ENCODE data around the gene TRIM40. TPM values are rescaled to one million over a fixed set of nuclear protein-coding genes. Genes with fewer than 3 reads are reported as not detected.

The TRIM40 gene
- total RNA-seq, 5 donors from 2014 or later (not counting 1 experiment from before 2014, with no cell fraction given), result not detected

- Mint-ChIP-seq H3K36me3 (no peaks in the 10 kb centered on the region), H3K9me3 (no peaks in the 10 kb centered on the region), H3K4me3 (peak overlapping the region; percentile 82 to 86 (median 84)), H3K27ac (peak overlapping the region; percentile 63 to 77), H3K4me1 (peaks cover 46 to 55% (median 48%) of the 10 kb centered on the region in 3 donors), H3K27me3 (peaks cover 21 to 46% of the 10 kb centered on the region in 2 donors)
- ATAC-seq (replicated peaks in 1 of 4) (peak; percentile 18 to 29 (median 22)), DNase-seq (peak in 2 of 35 experiments; percentile 12 to 19)
- Histone ChIP-seq H3K4me3 (ENCODE audit: control insufficient read depth in 1 of 2, extremely low read depth in 1 of 2, low read length in 1 of 2) (peak overlapping the region in 1 of 2 donors; percentile 39), H3K36me3 (ENCODE audit: control insufficient read depth in 2 of 2, extremely low read depth in 1 of 2, insufficient read depth in 1 of 2, low read length in 1 of 2) (no peaks in the 10 kb centered on the region), H3K27ac (ENCODE audit: low read length) (peak overlapping the region; percentile 21), H3K27me3 (replicated peaks in 1 of 2; ENCODE audit: control insufficient read depth in 2 of 2, extremely low read depth in 1 of 2, insufficient read depth in 2 of 2, low read length in 1 of 2) (peaks cover 17 to 50% of the 10 kb centered on the region in 2 experiments), H3K4me1 (ENCODE audit: control insufficient read depth in 1 of 2, extremely low read depth in 1 of 2, insufficient read depth in 2 of 2, low read length in 2 of 2) (peaks cover 37 to 45% of the 10 kb centered on the region in 2 experiments), H3K9me3 (no peaks in the 10 kb centered on the region)
- POLR2A ChIA-PET, result no interaction called here
- CTCF ChIA-PET, result interaction anchor here in 1 of 2 donors (0.7 to 3.5 kb wide), 8 partner anchors 8 to 68 kb away, joined by 3 to 115 read pairs (median 8); no protein-coding TSS in a partner anchor
- WGBS (ENCODE audit: insufficient coverage), result 60% methylated on average over 1 of the region's 15 CpGs
Measured at GRCh38 chr6:30102414-30102969, 33.4 kb upstream of the TRIM40 start.

- Mint-ChIP-seq H3K36me3 (no peaks in the 10 kb centered on the region), H3K27ac (peak overlapping the region; percentile 63 to 77), H3K9me3 (no peaks in the 10 kb centered on the region), H3K27me3 (peaks cover 28 to 48% of the 10 kb centered on the region in 2 donors), H3K4me1 (peaks cover 38 to 47% (median 42%) of the 10 kb centered on the region in 3 donors), H3K4me3 (peak overlapping the region; percentile 82 to 86 (median 84))
- WGBS (ENCODE audit: insufficient coverage), result 9% methylated on average over 28 of the region's 36 CpGs
- peak; percentile 63 to 92 (median 78) for DNase-seq
- Histone ChIP-seq H3K27me3 (replicated peaks in 1 of 2; ENCODE audit: control insufficient read depth in 2 of 2, extremely low read depth in 1 of 2, insufficient read depth in 2 of 2, low read length in 1 of 2) (peaks cover 17 to 49% of the 10 kb centered on the region in 2 experiments), H3K4me1 (ENCODE audit: control insufficient read depth in 1 of 2, extremely low read depth in 1 of 2, insufficient read depth in 2 of 2, low read length in 2 of 2) (peaks cover 31 to 40% of the 10 kb centered on the region in 2 experiments), H3K9me3 (no peaks in the 10 kb centered on the region), H3K4me3 (ENCODE audit: control insufficient read depth in 1 of 2, extremely low read depth in 1 of 2, low read length in 1 of 2) (peak overlapping the region; percentile 51 to 86), H3K27ac (ENCODE audit: low read length) (peak overlapping the region; percentile 21), H3K36me3 (ENCODE audit: control insufficient read depth in 2 of 2, extremely low read depth in 1 of 2, insufficient read depth in 1 of 2, low read length in 1 of 2) (no peaks in the 10 kb centered on the region)
- ChIA-PET CTCF (interaction anchor here (0.6 to 3.5 kb wide), 19 partner anchors 9 to 1447 kb away, joined by 3 to 115 read pairs (median 4); no protein-coding TSS in a partner anchor), POLR2A (no interaction called here)
- peak; percentile 83 to 90 (median 86) for ATAC-seq (replicated peaks in 1 of 4)
Measured at GRCh38 chr6:30102970-30103871, 32.7 kb upstream of the TRIM40 start.

- Mint-ChIP-seq H3K4me3 (peak overlapping the region; percentile 82 to 86 (median 84)), H3K36me3 (no peaks in the 10 kb centered on the region), H3K9me3 (no peaks in the 10 kb centered on the region), H3K27me3 (peaks cover 29 to 47% of the 10 kb centered on the region in 2 donors), H3K4me1 (peaks cover 32 to 41% (median 37%) of the 10 kb centered on the region in 3 donors), H3K27ac (no peak overlapping the region)
- ChIA-PET POLR2A (no interaction called here), CTCF (interaction anchor here (0.6 to 3.5 kb wide), 19 partner anchors 9 to 1447 kb away, joined by 3 to 115 read pairs (median 4); no protein-coding TSS in a partner anchor)
- no peaks in the 10 kb centered on the region for H3K36me3 ChIP-seq (ENCODE audit: control insufficient read depth in 2 of 2, extremely low read depth in 1 of 2, insufficient read depth in 1 of 2, low read length in 1 of 2)
- peaks cover 17 to 45% of the 10 kb centered on the region in 2 experiments for H3K27me3 ChIP-seq (replicated peaks in 1 of 2; ENCODE audit: control insufficient read depth in 2 of 2, extremely low read depth in 1 of 2, insufficient read depth in 2 of 2, low read length in 1 of 2)
- peaks cover 29 to 39% of the 10 kb centered on the region in 2 experiments for H3K4me1 ChIP-seq (ENCODE audit: control insufficient read depth in 1 of 2, extremely low read depth in 1 of 2, insufficient read depth in 2 of 2, low read length in 2 of 2)
- DNase-seq (no peak), ATAC-seq (replicated peaks in 1 of 4) (no peak)
- no CpG with 5 or more reads among the region's 3 CpGs for WGBS (ENCODE audit: insufficient coverage)
- no peak overlapping the region for H3K27ac ChIP-seq (ENCODE audit: low read length)
- no peaks in the 10 kb centered on the region for H3K9me3 ChIP-seq
- peak overlapping the region; percentile 51 to 86 for H3K4me3 ChIP-seq (ENCODE audit: control insufficient read depth in 1 of 2, extremely low read depth in 1 of 2, low read length in 1 of 2)
Measured at GRCh38 chr6:30103872-30104179, 32.1 kb upstream of the TRIM40 start.

- Mint-ChIP-seq H3K4me3 (no peak overlapping the region), H3K4me1 (peaks cover 31 to 37% (median 36%) of the 10 kb centered on the region in 3 donors)
Measured at GRCh38 chr6:30104661-30105060, 31.3 kb upstream of the TRIM40 start.

GRCh38 chr6:30111266-30111856 lies 24.6 kb upstream of the TRIM40 start:
- H3K4me3 ChIP-seq (ENCODE audit: control insufficient read depth in 1 of 2, extremely low read depth in 1 of 2, low read length in 1 of 2), result no peak overlapping the region
- no peaks in the 10 kb centered on the region for H3K36me3 ChIP-seq (ENCODE audit: control insufficient read depth in 2 of 2, extremely low read depth in 1 of 2, insufficient read depth in 1 of 2, low read length in 1 of 2)
- no peak overlapping the region for H3K27ac Mint-ChIP-seq
- CTCF ChIA-PET, result no interaction called here
- H3K36me3 Mint-ChIP-seq, result no peaks in the 10 kb centered on the region
- WGBS (ENCODE audit: insufficient coverage), result 64% methylated on average over 25 of the region's 27 CpGs
- H3K4me1 ChIP-seq (ENCODE audit: control insufficient read depth in 1 of 2, extremely low read depth in 1 of 2, insufficient read depth in 2 of 2, low read length in 2 of 2), result no peaks in the 10 kb centered on the region
- DNase-seq (no peak), ATAC-seq (replicated peaks in 1 of 4) (no peak)
- H3K9me3 ChIP-seq, result no peaks in the 10 kb centered on the region
- H3K4me3 Mint-ChIP-seq, result no peak overlapping the region
- peaks cover 0 to 8% (median 4%) of the 10 kb centered on the region in 3 donors for H3K4me1 Mint-ChIP-seq
- H3K27ac ChIP-seq (ENCODE audit: low read length), result no peak overlapping the region
- peaks cover 53 to 72% of the 10 kb centered on the region in 2 donors for H3K27me3 Mint-ChIP-seq
- H3K9me3 Mint-ChIP-seq, result no peaks in the 10 kb centered on the region
- POLR2A ChIA-PET, result no interaction called here
- H3K27me3 ChIP-seq (replicated peaks in 1 of 2; ENCODE audit: control insufficient read depth in 2 of 2, extremely low read depth in 1 of 2, insufficient read depth in 2 of 2, low read length in 1 of 2), result peaks cover 12 to 44% of the 10 kb centered on the region in 2 experiments

More at GRCh38 chr6:30104661-30105060, 31.3 kb upstream of the TRIM40 start:
- Mint-ChIP-seq H3K9me3 (no peaks in the 10 kb centered on the region), H3K27me3 (peaks cover 27 to 44% of the 10 kb centered on the region in 2 donors), H3K27ac (no peak overlapping the region), H3K36me3 (no peaks in the 10 kb centered on the region)
- no CpG with 5 or more reads among the region's 2 CpGs for WGBS (ENCODE audit: insufficient coverage)
- DNase-seq (no peak), ATAC-seq (replicated peaks in 1 of 4) (no peak)
- Histone ChIP-seq H3K27me3 (replicated peaks in 1 of 2; ENCODE audit: control insufficient read depth in 2 of 2, extremely low read depth in 1 of 2, insufficient read depth in 2 of 2, low read length in 1 of 2) (peaks cover 12 to 50% of the 10 kb centered on the region in 2 experiments), H3K27ac (ENCODE audit: low read length) (no peak overlapping the region), H3K36me3 (ENCODE audit: control insufficient read depth in 2 of 2, extremely low read depth in 1 of 2, insufficient read depth in 1 of 2, low read length in 1 of 2) (no peaks in the 10 kb centered on the region), H3K4me3 (ENCODE audit: control insufficient read depth in 1 of 2, extremely low read depth in 1 of 2, low read length in 1 of 2) (no peak overlapping the region), H3K4me1 (ENCODE audit: control insufficient read depth in 1 of 2, extremely low read depth in 1 of 2, insufficient read depth in 2 of 2, low read length in 2 of 2) (peaks cover 26 to 39% of the 10 kb centered on the region in 2 experiments), H3K9me3 (no peaks in the 10 kb centered on the region)
- ChIA-PET POLR2A (interaction anchor here in 1 of 2 donors (0.6 kb wide), 1 partner anchor 8 kb away, joined by 3 read pairs; no protein-coding TSS in a partner anchor), CTCF (interaction anchor here in 1 of 2 donors (0.6 to 3.5 kb wide), 3 partner anchors 21 to 296 kb away, joined by 4 to 115 read pairs (median 15); no protein-coding TSS in a partner anchor)

Data from T-cell (primary cell).